GM18520 (cell line): ENCODE data around the gene SLC23A2.

Source experiments
- ATAC-seq: cut with Tn5 transposase; IDR thresholded peaks from one replicate; pipeline ENCODE4 v1.9.1; 2021; ENCODE audit not compliant: unreplicated experiment

Gene SLC23A2

GRCh38 chr20:4910951-4911350 is 90.4 kb downstream of the SLC23A2 start:
- ATAC-seq, result no peak

DNA sequence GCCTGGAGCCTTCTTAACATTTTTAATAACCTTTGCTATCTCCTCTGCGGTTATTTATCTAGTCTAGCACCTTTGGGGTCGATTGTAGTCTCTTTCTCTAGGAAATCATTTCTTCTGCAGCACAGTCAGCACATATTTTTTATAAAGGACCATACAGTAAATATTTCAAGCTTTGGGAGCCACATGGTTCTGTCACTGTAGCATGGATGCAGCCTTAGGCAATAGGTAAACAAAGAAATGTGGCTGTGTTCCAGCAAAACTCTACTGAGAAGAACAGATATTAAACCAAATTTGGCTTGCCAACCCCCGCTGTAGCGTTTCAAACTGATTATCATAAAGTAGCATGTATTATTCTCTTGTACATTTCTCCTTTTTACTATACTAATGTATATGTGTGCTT is 95.7 kb downstream of the SLC23A2 start:
- ATAC-seq, result no peak

GRCh38 chr20:4905195-4905594 is 96.1 kb downstream of the SLC23A2 start:
- ATAC-seq, result no peak

GRCh38 chr20:4904127-4904860 is 97.0 kb downstream of the SLC23A2 start:
- no peak for ATAC-seq

- no peak for ATAC-seq
Observed at GRCh38 chr20:4902788-4903187, 98.5 kb downstream of the SLC23A2 start.

DNA sequence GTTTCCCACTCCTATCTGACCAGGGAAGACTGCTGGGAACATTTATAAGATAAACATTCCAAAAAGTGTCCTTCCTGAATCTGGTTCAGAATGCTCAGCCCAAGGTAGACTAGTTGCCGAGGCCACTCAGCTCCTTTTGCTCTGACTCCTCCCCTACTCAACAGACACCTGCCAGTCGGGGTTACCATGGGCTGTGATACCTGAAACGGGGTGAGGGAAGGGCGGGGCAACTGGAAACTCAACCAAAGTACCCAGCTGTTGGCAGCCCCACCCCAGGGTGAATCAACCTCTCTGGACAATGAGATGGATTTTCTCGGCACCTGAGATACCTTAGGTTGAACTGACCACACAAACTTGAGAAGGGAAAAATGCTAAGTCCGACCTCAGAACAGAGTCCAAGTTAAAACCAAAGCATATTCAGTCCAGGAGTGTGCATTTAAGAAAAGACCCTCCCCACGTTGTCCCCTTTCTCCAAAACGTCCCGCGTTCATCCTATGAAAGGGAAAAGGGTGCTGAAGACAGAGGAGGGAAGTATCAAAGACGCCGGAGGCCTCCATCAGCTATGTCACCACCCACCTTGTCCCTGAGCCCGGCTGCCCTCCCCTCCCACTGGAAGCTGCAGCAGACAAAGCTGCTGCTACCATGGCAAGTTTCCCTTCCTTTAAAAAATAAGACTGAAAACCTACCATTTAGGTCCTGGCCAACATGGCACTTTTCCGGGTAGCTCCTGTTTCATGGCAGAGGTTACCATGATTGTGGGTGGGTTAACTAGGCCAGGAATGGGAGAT is 100.1 kb downstream of the SLC23A2 start:
- no peak for ATAC-seq

GRCh38 chr20:4898282-4899244 is 102.7 kb downstream of the SLC23A2 start:
- ATAC-seq, result no peak

DNA sequence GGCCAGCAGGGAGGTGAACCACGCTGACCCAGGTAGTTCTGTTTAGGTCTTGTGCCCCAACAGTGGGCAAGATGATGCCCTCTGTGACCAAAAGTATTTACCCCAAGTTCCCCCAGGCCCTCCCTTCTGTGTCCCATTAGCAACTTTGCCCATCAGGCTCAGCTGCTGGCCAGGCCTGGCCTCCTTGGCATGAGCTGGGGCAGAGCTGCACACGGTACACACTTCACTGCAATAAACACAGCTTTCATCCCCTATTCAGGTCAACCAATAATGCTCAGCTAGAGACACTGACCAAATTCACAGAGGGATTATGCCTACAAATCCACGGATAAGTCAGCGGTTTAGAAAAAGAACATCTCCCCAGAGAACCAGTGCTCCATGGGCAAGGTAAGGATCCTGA is 103.7 kb downstream of the SLC23A2 start:
- ATAC-seq, result no peak

DNA sequence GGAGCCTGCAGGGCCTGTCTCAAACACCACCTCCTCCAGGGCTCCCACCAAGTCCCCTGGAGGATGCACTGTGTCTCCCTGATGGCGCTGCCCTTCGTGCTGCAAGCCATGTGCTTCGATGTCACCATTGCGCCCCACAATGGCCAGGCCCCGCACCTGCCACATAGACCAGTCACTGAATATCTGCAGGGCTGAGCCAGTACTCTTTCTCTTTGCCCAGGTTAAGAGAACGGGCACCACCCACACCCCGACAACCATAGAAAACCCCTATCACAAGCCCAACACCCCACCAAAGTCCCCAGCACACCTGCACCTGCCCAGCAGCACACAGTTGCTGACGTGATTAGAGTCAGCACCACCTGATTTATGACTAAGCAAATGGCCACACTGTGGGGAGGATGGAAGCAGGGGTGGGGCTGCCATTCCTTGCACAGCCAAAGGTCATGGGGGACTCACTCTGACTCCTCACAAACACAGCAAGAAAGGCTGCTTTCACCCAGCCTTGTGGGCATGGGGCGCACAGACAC is 104.3 kb downstream of the SLC23A2 start:
- ATAC-seq, result no peak

DNA sequence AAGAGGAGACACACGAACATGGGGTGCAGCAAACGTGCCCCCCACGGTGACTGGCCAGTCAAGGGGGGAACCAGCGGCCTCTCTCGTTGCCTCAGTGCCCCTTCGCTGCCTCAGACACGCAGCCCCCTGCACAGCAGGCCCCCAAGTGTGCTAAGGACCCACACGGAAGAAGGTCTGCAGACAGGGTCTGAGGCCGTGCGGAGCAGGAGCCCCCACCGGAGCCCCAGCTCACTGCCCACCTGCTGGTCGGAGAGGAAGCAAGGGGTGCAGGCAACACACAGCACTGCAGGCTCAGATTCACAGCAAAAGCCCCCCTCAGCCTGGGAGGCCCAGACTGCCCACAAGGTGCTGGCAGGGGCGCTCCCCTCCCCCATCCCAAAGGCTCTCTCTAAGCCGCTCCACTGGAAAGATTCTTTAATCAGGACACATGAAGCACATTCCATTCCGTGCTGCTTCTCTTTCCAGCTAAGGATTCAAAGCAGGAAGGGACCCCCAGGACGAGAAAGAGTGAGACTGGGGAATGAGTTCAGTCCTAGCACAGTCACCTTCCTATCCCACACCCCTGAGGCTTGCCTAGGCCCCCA is 105.1 kb downstream of the SLC23A2 start:
- no peak for ATAC-seq

GRCh38 chr20:4894981-4895381 is 106.3 kb downstream of the SLC23A2 start:
- no peak for ATAC-seq

DNA sequence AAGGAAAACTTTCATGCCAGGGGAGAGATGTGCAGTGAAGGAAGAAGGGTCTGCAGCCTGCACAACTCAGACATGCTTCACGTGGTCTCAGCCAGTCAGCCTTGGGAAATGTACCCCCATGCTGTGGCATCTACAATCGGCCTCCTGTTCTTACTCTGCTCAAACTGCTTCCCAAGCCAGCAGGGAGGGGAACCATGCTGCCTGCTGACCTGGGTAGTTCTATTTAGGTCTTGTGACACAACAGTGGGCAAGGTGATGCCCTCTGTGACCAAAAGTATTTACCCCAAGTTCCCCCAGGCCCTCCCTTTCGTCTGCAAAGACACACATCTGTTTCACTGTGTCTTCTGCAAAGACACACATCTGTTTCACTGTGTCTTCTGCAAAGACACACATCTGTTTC is 106.9 kb downstream of the SLC23A2 start:
- no peak for ATAC-seq

DNA sequence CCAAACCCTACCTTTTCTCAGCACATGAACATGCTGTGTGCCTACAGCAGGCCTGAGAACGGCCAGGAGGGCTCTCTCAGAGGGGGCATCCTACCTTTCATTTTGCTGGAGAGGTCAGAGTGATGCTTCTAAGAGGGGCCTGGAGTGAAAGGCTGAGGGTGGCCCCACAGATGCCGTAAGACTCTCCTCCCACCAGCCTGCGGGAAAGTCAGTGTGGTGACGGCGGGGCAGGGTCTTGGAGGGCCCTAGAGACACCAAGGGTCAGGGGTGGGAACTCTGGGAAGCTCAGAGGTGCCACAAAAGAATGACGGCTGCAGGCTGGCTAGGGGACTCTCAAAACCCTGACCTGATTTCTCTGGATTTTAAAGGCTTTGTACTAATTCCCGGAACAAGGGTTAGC is 107.6 kb downstream of the SLC23A2 start:
- ATAC-seq, result no peak

- no peak for ATAC-seq
Observed at GRCh38 chr20:4891997-4892396, 109.3 kb downstream of the SLC23A2 start.

DNA sequence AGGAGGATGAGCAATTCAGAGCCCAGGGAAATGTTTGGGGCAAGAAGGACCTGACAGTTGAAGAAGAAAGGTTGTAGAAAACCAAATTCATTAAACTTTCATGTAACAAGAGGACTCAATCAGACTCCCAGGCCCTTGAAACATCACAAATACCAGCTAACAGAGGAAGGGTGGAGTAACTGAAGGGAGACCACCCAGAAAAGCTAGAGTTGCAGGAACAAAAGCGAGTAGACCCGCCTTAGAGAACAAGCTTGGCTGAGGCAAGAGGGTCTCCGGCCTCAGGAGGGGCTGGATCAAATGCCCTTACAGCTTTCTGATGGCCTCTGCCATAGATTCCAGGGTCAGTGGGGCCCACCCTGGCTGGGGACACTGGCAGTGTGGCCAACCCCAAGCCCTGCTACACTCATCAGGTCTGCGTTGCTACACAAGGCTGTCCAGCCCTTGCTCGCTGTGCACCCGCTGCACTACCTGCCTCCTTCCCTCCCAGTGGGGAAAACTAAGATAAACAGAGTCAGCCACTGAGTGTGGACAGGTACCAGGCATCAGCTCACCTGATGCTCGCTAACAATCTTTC is 110.0 kb downstream of the SLC23A2 start:
- no peak for ATAC-seq

- ATAC-seq, result no peak
Observed at GRCh38 chr20:4889446-4889845, 111.9 kb downstream of the SLC23A2 start.

GRCh38 chr20:4887586-4887985 is 113.7 kb downstream of the SLC23A2 start:
- no peak for ATAC-seq

DNA sequence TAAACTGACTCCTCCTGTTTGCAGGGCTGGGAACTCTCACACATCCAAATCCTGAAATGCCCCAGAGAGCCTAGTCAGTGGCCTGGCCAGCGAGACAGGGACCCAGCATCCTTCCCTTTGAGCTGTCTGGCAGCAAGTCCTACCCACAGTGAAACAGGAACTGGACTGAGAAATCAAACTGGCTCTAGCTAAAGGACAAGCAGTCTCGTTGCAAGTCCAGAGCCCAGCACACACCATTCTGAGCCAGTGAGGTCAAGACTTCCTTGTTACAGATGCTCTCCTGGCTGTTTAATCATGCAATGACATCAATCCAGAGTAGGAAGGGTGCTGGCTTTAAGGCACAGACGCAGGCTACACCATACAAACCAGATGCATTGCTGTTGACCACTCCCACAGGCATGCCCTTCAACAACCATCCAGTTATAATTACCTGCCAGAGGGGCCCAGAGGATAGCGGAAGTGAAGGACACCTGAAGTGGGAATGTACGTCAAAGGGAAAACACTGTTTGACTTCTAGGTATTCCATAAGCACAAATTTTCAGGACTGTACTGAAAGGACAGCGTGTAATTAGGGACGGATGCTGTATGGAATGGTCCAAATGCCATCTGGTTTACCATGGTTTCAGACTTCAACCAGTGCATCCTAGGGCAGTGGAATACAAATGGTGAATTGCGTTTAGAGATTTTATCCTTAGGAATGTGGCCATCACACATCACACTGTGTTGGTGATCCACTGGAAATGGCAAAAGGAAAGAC is 114.4 kb downstream of the SLC23A2 start:
- no peak for ATAC-seq

DNA sequence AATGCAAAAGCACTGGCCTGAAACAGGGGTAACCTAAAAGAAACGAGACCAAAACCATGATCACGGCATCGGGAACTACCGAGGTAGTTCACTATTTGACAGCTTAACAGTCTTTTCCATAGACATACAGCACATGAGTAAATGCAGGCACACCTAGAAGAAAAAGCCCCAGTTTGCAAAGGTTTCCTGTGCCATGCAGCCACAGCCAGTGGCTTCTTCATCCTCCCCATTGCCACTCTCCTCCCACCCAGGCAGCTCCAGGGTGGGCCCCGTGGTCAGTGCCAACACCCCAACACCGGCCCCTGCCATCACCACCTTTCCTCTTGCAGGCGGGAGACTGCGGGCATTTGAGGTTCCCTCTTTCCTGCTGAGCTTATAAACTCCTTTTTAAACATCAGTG is 115.4 kb downstream of the SLC23A2 start:
- ATAC-seq, result no peak

DNA sequence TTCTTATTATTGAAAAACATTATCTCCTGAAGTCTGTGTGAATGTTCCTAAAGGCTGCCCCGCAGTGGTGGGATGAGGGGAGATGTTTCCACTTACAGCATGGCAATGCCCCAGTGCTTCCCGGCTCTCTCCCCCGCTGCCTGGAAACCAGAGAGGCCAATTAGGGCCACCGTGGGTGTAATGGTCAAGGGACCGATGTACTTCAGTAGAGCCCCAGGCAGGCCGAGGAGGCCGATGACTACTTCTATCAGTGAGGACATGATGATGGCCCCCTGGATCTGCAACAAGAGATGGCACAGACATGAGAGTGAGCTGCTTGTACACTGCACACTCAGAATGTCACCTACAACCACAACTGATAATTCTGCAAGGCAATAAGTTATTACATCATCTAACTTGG is 117.8 kb downstream of the SLC23A2 start:
- ATAC-seq, result no peak
